VCaP (cell line): ENCODE data around the gene SH3PXD2B.
"Not testable (repeated sequence)": the region's sequence is repeated elsewhere in the genome, so short reads cannot be mapped to it uniquely, and the experiment has no call there.

Experiments
- H3K27ac ChIP-seq: fragments of 450-650 bp; 2 replicates; pipeline ENCODE4 v1.5.1; 2017
- TF ChIP-seq, protein P1 (sequence below): fragments of 450-650 bp; conservative IDR thresholded peaks from 2 replicates; pipeline ENCODE4 v1.5.1; 2017; ENCODE audit warnings: mild to moderate bottlenecking, moderate library complexity

Gene SH3PXD2B

DNA sequence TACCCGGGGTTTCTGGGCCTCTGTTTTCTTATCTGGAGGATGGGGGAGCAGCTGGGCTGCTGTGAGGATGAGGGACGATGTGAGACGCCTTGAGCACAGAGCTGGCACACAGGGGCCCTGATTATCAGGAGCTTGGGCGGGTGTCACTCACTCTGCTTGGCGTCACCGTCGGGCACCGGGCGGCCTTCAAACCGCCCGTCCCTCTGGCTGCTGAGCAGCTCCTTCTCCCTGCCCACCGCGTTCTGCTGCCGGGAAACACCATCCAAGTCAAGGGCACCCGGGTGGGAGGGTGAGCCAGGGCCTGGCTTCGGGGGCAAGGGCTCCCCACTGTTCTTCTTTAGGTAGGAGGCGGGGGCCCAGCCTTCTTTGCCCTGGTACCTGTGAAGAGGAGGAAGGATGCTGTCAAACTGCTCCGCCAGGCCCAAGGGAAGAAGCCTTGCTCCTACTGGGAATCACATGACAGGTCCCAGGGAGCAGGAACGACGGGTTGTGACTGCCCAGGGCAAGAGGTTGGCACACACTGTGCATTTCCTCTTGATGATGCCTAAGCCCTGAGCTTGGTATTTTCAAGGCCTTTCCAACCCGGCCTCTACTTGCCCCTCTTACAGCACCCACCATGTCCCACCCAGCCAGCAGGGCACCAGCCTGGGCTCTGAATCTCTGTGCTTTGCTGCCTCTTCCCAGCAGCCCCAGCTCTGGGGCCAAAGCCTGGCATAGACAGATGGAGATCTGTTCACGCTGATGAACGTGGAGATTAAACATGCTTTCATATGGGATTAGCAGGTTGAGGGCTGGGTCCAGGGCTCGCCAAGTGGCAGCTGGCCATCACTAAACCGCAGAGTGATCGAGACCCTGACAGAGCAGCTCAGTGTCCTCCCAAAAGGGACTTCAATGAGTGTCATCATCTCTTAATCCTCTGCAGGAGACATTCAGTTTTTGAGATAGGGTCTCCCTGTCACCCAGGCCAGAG, 103.8 kb downstream of the SH3PXD2B start:
- TF ChIP-seq, protein P1, sequence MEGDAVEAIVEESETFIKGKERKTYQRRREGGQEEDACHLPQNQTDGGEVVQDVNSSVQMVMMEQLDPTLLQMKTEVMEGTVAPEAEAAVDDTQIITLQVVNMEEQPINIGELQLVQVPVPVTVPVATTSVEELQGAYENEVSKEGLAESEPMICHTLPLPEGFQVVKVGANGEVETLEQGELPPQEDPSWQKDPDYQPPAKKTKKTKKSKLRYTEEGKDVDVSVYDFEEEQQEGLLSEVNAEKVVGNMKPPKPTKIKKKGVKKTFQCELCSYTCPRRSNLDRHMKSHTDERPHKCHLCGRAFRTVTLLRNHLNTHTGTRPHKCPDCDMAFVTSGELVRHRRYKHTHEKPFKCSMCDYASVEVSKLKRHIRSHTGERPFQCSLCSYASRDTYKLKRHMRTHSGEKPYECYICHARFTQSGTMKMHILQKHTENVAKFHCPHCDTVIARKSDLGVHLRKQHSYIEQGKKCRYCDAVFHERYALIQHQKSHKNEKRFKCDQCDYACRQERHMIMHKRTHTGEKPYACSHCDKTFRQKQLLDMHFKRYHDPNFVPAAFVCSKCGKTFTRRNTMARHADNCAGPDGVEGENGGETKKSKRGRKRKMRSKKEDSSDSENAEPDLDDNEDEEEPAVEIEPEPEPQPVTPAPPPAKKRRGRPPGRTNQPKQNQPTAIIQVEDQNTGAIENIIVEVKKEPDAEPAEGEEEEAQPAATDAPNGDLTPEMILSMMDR: no peak

DNA sequence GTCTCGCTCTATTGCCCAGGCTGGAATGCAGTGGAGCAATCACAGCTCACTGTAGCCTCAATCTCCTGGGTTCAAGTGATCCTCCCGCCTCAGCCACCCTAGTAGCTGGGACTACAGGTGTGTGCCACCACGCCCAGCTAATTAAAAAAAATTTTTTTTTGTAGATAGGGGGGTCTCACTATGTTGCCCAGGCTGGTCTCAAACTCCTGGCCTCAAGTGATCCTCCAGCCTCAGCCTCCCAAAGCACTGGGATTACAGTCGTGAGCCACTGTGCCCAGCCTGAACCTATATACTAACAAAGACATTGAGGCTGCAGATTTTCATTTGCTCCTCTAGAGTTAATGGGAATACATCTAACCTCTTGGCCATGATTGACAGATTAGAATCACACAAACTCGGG, 105.6 kb downstream of the SH3PXD2B start:
- H3K27ac ChIP-seq: not testable (repeated sequence)

More for the DNA sequence above, 103.8 kb downstream of the SH3PXD2B start:
- H3K27ac ChIP-seq: no peak overlapping the region

DNA sequence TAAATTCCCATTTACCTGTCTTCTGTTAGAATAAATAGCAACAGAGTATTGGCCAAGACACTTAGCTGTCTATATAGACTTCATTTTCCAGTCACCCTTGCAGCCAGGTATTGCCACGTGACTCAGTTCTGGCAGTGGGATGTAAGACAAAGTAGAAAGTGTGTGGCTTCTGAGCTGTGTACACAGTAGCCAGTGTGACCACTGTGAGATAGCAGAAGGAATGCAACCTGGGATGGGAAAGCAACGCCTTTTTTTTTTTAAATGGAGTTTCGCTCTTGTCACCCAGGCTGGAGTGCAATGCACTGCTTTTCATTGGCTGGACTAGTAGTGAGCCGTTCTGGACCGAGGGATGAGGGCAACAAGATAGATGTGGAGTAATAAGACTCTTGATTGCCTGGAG, 106.2 kb downstream of the SH3PXD2B start:
- no peak overlapping the region for H3K27ac ChIP-seq
- TF ChIP-seq, protein P1: no peak

DNA sequence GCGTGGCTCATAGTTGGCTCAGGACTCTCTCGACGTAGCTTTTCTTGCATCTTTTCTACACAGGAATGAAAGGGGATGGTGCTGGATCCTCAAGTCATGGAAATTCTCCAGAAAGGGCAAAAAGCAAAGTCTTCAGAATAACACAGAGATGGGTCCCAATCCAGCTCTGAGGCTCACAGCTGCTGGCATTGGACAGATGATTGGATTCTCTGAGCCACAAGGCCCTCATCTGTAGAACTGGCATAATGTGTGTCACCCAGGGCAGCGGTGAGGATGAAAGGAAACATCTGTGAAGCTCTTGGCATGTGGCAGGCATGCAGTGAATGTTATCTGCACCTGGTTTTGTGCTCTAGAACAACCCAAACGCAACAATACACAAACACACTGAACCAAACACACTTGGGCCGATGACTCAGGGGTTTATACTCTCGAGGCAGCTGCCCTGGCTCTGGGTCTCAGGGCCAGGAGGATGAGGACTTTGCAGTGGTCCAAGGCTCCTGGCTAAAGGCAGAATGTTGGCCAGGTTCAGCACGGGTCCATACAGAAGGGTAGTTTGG, 106.8 kb downstream of the SH3PXD2B start:
- TF ChIP-seq, protein P1: no peak
- H3K27ac ChIP-seq: no peak overlapping the region

DNA sequence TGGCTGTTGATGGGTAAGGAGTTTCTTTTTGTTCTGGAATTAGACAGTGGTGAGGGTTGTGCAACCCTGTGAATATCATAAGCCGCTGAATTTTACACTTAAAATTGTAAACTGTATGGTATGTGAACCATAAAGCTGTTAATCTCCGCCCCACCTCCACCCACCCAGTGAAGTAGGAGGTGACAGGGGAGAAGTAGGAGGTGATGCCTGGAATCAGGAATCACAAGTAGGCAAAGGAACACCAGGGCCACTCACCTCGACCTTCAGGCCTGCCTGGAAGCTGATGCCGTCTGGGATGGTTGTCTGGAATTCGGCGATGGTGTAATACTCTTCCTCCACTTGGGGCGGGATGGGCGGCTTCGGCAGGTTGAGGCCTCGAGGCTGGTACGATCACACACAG, 108.4 kb downstream of the SH3PXD2B start:
- TF ChIP-seq, protein P1: no peak
- H3K27ac ChIP-seq: no peak overlapping the region

DNA sequence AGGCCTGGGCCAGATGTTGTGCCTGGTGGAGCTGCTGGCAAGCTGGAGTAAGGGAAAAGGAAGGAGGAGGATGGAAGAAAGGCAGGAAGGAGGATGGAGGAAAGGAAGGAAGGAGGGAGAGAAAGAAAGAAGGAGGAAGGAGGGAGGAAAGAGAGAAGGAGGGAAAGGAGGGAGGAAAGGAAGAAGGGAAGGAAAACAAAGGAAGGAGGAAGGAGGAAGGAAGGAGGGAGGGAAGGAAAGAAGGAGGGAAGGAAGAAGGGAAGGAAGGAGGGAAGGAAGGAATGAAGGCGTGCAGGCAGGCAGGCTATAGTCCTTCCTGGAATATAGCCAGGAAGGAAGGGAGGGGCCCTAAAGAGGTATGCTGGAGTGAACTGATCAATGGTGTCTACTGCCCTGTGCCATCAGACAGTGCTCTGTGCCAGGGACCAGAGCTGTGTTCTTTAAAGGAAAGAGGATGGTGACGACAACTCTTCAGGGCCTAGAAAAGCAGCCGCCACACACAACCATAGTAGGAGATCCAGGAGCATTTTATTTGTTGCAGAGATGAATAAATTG, 109.4 kb downstream of the SH3PXD2B start:
- H3K27ac ChIP-seq: no peak overlapping the region
- TF ChIP-seq, protein P1: no peak

DNA sequence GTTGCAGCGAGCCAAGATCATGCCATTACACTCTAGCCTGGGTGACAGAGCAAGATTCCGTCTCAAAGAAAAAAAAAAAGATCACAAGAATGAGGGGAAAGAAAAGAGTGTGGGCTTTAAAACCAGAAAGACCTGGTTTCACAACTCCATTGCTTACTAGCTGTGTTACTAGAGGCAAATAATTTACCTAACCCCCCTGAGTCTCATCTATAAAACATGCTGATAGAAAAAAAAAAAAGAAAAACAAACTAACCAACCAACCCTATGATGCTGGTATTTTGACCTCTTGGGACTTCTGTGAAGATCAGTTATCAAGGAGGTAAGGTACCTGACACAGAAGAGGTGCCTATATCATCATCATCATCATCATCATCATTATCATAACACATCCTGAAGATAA, 110.6 kb downstream of the SH3PXD2B start:
- H3K27ac ChIP-seq: no peak overlapping the region
- TF ChIP-seq, protein P1: no peak

DNA sequence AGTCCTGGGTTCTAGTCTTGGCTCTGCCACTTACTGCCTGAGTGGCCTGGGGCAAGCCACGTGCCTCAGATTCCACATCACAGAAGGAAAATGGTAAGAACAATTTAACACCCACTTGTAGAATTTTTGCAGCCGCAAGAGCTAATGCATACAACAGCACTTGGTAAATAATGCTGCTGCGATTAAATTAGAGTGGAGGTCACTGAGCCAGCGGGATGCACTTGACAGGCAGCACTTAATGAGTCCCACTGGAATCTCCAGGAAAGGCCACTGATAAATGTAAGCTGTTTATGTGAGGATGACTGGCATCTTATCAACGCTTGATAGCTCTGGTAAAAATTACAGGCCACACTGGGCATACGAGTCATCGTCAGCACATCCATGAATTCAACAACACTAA, 111.4 kb downstream of the SH3PXD2B start:
- TF ChIP-seq, protein P1: no peak
- no peak overlapping the region for H3K27ac ChIP-seq
